OCI-LY3 (cell line): ENCODE measurements around the gene IFT27.

Experiments used
- H2AFZ ChIP-seq: fragments of 200-600, 300-600 bp; shearing (Covaris generic); 2 replicates; pipeline ENCODE4 v1.6.0; 2014; ENCODE audit warnings: antibody characterized with exemption, low read depth, low read length
- H3K27ac ChIP-seq: fragments of 200-600, 300-600 bp; sonication (generic); 2 replicates; pipeline ENCODE4 v1.5.1; 2014; ENCODE audit warnings: mild to moderate bottlenecking, low read length, moderate library complexity, mixed read lengths
- H3K27me3 ChIP-seq: fragments of 200-600, 300-600 bp; sonication (generic); 2 replicates; pipeline ENCODE4 v1.6.1; 2014; ENCODE audit warnings: low read depth, low read length, mixed read lengths
- H3K36me3 ChIP-seq: fragments of 200-600, 300-600 bp; sonication (generic); replicated peaks from 2 replicates; pipeline ENCODE3; 2014; ENCODE audit warnings: low read depth, low read length, mixed read lengths
- H3K4me1 ChIP-seq: fragments of 300-600, 200-600 bp; sonication (generic); 2 replicates; pipeline ENCODE4 v1.6.1; 2014; ENCODE audit warnings: low read length, mixed read lengths
- H3K4me2 ChIP-seq: fragments of 200-600, 300-600 bp; sonication (generic); 2 replicates; pipeline ENCODE4 v1.6.1; 2014; ENCODE audit warnings: low read length, mixed read lengths
- H3K4me3 ChIP-seq: fragments of 300-600, 200-600 bp; sonication (generic); 2 replicates; pipeline ENCODE4 v1.5.1; 2014; ENCODE audit warnings: antibody characterized with exemption, mild to moderate bottlenecking, low read length, moderate library complexity
- H3K79me2 ChIP-seq: fragments of 300-600, 200-600 bp; shearing (Covaris generic); 2 replicates; pipeline ENCODE4 v1.6.1; 2014; ENCODE audit warnings: mild to moderate bottlenecking, low read length, mixed read lengths
- H3K9ac ChIP-seq: fragments of 300-600, 200-600 bp; shearing (Covaris generic); 2 replicates; pipeline ENCODE4 v1.6.0; 2014; ENCODE audit warnings: mild to moderate bottlenecking, low read length, moderate library complexity
- H3K9me3 ChIP-seq: fragments of 200-600, 300-600 bp; shearing (Covaris generic); 2 replicates; pipeline ENCODE4 v1.6.1; 2014; ENCODE audit warnings: low read length, mixed read lengths; ENCODE audit not compliant: insufficient read depth
- H4K20me1 ChIP-seq: fragments of 200-600, 300-600 bp; sonication (generic); 2 replicates; pipeline ENCODE4 v1.6.1; 2016; ENCODE audit warnings: low read length, mixed read lengths; ENCODE audit not compliant: insufficient read depth
- EZH2phosphoT487 ChIP-seq: fragments of 200-600 bp; shearing (Covaris generic); IDR thresholded peaks from 2 replicates; pipeline ENCODE4 v1.6.1; 2018; ENCODE audit warnings: antibody characterized with exemption, mixed run types, low read depth
- TF ChIP-seq, protein P1 (sequence below): fragments of 200-600, 300-600 bp; sonication (generic); IDR thresholded peaks from 2 replicates; pipeline ENCODE4 v1.5.1; 2014; ENCODE audit warnings: antibody characterized with exemption, low read length, low read depth

The IFT27 gene

GRCh38 chr22:36738416-36739020, 37.4 kb downstream of the IFT27 start:
- no peak for TF ChIP-seq EZH2phosphoT487
- Histone ChIP-seq H3K27me3 (peaks cover 20% of the 10 kb centered on the region), H3K36me3 (no peaks in the 10 kb centered on the region), H3K4me3 (no peak overlapping the region), H3K79me2 (no peaks in the 10 kb centered on the region), H4K20me1 (no peaks in the 10 kb centered on the region), H3K9me3 (no peaks in the 10 kb centered on the region), H3K27ac (no peak overlapping the region), H3K4me2 (no peak overlapping the region), H3K4me1 (no peaks in the 10 kb centered on the region), H3K9ac (no peak overlapping the region), H2AFZ (no peak overlapping the region)

DNA sequence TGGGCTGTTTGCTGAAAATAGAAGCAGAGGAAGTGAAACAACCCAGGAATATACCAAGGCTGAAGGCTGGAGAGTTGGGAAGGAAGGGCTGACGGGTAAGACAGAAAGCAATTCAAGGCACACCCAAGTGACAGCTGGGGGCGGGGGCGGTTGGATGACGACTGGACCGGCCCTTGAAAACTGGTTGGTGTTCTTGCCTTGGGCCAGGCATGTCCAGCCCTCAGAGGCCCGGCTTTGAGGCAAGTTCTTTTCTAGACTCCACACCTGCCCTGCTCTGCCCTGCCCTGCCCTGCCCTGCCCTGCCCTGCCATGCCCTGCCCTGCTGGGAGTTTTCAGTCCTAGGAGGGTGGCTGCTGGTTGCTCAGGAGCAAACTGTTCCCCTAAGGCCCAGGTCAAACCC, 38.1 kb downstream of the IFT27 start:
- no peaks in the 10 kb centered on the region for H3K4me1 ChIP-seq
- H3K27me3 ChIP-seq: peaks cover 24% of the 10 kb centered on the region
- no peak overlapping the region for H3K4me2 ChIP-seq
- no peaks in the 10 kb centered on the region for H3K36me3 ChIP-seq
- no peaks in the 10 kb centered on the region for H4K20me1 ChIP-seq
- no peaks in the 10 kb centered on the region for H3K79me2 ChIP-seq
- no peak overlapping the region for H3K9ac ChIP-seq
- no peak overlapping the region for H3K27ac ChIP-seq
- H3K9me3 ChIP-seq: no peaks in the 10 kb centered on the region
- no peak overlapping the region for H3K4me3 ChIP-seq
- no peak overlapping the region for H2AFZ ChIP-seq
- TF ChIP-seq, protein P1, sequence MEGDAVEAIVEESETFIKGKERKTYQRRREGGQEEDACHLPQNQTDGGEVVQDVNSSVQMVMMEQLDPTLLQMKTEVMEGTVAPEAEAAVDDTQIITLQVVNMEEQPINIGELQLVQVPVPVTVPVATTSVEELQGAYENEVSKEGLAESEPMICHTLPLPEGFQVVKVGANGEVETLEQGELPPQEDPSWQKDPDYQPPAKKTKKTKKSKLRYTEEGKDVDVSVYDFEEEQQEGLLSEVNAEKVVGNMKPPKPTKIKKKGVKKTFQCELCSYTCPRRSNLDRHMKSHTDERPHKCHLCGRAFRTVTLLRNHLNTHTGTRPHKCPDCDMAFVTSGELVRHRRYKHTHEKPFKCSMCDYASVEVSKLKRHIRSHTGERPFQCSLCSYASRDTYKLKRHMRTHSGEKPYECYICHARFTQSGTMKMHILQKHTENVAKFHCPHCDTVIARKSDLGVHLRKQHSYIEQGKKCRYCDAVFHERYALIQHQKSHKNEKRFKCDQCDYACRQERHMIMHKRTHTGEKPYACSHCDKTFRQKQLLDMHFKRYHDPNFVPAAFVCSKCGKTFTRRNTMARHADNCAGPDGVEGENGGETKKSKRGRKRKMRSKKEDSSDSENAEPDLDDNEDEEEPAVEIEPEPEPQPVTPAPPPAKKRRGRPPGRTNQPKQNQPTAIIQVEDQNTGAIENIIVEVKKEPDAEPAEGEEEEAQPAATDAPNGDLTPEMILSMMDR: no peak
- no peak for TF ChIP-seq EZH2phosphoT487

GRCh38 chr22:36736701-36737320, 39.1 kb downstream of the IFT27 start:
- H3K4me2 ChIP-seq: no peak overlapping the region

DNA sequence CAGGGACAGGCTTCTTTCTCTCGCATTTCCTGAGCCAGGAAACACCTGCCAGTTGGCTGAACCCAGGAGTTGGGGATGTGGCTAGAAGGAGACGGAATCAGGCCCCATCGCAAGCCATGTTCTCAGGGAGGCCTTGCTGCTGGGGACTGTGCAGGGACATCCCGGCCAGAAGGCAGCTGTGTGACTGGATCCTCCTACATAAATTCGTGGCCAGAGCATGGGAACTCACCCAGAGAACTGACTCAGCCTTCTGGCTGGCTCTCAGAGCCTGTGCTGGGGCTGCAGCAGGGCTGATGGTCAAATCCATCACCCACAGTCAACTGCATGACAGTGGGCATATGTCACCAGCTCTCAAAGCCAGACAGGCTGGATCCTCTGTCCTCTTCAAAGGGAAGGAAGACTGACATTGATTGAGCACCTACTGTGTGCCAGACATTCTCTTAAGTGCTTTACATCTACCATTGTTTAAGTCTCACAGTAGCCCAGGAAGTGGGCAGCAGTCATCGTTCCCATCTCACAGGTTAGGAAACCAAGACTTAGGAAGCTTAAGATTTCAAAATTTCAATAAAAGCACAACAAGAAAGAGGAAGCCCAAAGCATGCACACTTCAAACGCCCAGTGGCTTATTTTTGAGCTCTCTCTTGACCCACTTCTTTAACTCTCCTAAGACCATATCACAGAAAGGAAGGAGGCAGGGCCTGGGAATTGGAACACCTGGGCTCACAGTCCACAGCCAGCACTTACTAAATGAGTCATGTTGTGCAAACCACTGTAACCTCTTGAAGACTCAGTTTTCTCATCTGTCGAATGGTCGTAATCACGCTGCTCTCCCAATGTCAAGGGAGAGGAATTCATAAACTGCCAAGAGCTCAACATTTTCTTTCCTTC, 41.5 kb downstream of the IFT27 start:
- Histone ChIP-seq H3K9me3 (no peaks in the 10 kb centered on the region), H3K4me2 (no peak overlapping the region), H3K27me3 (peaks cover 34% of the 10 kb centered on the region), H3K27ac (no peak overlapping the region), H3K36me3 (no peaks in the 10 kb centered on the region), H3K9ac (no peak overlapping the region), H2AFZ (no peak overlapping the region), H3K4me1 (no peaks in the 10 kb centered on the region), H4K20me1 (no peaks in the 10 kb centered on the region), H3K79me2 (no peaks in the 10 kb centered on the region), H3K4me3 (no peak overlapping the region)
- TF ChIP-seq EZH2phosphoT487: no peak
- TF ChIP-seq, protein P1: no peak

More at GRCh38 chr22:36736701-36737320, 39.1 kb downstream of the IFT27 start:
- Histone ChIP-seq H3K27ac (no peak overlapping the region), H3K9me3 (no peaks in the 10 kb centered on the region), H3K79me2 (no peaks in the 10 kb centered on the region), H3K9ac (no peak overlapping the region), H3K4me3 (no peak overlapping the region), H4K20me1 (no peaks in the 10 kb centered on the region), H3K27me3 (peaks cover 33% of the 10 kb centered on the region), H2AFZ (no peak overlapping the region), H3K36me3 (no peaks in the 10 kb centered on the region), H3K4me1 (no peaks in the 10 kb centered on the region)
- no peak for TF ChIP-seq EZH2phosphoT487
- TF ChIP-seq, protein P1: no peak
